GM19328 (cell line): ENCODE data around the gene AKAP13.
"Not testable (repeated sequence)": the region's sequence is repeated elsewhere in the genome, so short reads cannot be mapped to it uniquely, and the experiment has no call there.

ENCODE experiments used
- ATAC-seq: cut with Tn5 transposase; IDR thresholded peaks from one replicate; pipeline ENCODE4 v1.9.1; 2021; ENCODE audit warnings: mild to moderate bottlenecking, moderate library complexity; ENCODE audit not compliant: unreplicated experiment

AKAP13 gene, protein sequence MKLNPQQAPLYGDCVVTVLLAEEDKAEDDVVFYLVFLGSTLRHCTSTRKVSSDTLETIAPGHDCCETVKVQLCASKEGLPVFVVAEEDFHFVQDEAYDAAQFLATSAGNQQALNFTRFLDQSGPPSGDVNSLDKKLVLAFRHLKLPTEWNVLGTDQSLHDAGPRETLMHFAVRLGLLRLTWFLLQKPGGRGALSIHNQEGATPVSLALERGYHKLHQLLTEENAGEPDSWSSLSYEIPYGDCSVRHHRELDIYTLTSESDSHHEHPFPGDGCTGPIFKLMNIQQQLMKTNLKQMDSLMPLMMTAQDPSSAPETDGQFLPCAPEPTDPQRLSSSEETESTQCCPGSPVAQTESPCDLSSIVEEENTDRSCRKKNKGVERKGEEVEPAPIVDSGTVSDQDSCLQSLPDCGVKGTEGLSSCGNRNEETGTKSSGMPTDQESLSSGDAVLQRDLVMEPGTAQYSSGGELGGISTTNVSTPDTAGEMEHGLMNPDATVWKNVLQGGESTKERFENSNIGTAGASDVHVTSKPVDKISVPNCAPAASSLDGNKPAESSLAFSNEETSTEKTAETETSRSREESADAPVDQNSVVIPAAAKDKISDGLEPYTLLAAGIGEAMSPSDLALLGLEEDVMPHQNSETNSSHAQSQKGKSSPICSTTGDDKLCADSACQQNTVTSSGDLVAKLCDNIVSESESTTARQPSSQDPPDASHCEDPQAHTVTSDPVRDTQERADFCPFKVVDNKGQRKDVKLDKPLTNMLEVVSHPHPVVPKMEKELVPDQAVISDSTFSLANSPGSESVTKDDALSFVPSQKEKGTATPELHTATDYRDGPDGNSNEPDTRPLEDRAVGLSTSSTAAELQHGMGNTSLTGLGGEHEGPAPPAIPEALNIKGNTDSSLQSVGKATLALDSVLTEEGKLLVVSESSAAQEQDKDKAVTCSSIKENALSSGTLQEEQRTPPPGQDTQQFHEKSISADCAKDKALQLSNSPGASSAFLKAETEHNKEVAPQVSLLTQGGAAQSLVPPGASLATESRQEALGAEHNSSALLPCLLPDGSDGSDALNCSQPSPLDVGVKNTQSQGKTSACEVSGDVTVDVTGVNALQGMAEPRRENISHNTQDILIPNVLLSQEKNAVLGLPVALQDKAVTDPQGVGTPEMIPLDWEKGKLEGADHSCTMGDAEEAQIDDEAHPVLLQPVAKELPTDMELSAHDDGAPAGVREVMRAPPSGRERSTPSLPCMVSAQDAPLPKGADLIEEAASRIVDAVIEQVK (N-terminal part only)

DNA sequence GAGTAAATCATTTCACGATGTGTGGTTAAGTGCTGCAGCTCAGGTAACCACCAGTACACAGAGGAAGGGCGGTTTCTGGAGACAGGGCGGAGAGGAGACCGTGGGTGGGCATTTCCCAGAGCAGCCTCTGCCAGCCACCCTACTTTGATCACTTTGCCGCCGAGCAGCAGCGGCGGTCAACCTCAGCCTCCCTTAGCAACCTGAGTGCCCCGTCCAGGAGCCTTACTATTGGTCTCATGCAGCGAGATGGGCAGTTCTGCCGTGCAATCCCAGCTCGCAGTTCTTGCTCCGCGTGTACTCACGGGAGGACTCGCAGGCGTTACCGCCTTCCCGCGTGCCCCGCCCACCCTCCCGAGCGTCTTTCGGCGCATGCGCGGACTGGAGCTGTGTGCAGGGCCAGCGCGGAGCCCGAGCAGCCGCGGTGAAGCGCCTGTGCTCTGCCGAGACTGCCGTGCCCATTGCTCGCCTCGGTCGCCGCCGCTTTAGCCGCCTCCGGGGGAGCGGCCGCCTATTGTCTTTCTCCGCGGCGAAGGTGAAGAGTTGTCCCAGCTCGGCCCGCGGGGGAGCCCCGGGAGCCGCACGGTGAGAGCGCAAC, at the start of gene AKAP13:
TSS of gene AKAP13 (plus strand) at position 387 of the 595 bp plus-strand sequence. CDS start 105,118 bp downstream, outside the sequence.
- peak; percentile 85 for ATAC-seq

DNA sequence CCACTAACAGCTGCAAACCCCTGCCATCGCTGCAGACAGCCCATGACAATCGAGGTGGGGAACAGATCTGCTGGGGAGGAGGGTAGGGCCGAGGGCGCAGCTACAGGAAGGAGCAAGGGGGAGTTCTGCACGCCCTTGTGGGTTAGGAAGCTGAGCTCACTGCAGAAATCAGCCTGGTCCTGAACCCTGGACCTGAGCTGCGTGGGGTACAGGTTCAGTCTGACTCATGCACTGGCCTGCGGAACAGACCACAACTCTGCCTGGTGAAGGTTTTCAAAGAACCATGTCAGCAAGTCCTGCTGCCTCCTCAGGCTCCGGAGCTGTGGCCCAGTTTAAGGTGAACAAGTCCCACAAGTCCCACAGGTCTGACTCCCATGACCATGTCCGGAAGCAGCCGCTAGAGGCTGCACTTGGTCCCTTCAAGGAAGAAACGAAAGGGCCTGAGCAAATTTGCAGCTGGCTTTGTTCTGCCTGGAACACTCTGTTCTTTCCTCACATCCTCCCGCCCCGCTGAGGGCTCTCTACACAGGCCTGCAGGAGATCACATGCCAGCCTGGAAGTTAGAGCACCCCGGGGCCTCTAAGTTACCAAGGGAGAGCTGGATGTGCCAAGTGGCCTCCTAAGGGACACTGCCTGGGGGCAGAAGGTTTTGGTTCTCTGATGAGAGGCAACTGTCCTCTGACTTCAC, 49.4 kb upstream of the AKAP13 start:
- peak; percentile 64 for ATAC-seq

GRCh38 chr15:85331655-85332285, 48.6 kb upstream of the AKAP13 start:
- ATAC-seq: no peak

DNA sequence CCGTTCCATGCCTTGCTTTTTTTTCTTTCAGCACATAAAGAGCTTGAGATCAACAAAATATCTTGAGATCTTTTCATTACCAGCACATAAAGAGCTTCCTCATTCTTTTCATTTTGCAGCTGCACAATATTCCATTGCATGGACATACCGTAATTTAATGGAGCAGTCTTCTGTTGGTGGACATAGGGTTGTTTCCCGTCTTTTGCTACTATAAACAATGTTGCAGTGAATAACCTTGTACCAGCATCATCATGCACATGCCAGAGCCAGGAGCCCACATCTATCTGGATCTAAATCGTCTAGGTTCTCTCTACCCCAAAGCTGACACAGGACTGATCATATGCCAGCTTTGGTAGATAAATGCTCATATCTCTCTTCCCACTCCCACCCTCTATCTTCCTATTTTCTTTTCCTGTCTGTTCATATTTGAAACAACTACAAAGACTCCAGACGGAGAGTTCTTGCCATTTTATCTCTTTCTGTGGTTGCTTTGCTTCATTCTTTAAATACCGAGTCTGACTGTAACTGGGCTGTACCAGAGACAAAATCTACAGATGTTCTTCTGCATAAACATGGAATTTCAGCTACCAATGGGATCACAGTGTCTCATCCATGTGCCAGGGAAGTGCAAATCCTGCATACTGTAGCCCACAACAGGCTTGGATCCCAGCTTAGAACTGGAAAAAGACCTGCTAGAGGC, 47.1 kb upstream of the AKAP13 start:
- no peak for ATAC-seq

- ATAC-seq: no peak
Measured at GRCh38 chr15:85334241-85334640, 46.2 kb upstream of the AKAP13 start.

GRCh38 chr15:85335193-85335942, 45.0 kb upstream of the AKAP13 start:
- ATAC-seq: no peak

DNA sequence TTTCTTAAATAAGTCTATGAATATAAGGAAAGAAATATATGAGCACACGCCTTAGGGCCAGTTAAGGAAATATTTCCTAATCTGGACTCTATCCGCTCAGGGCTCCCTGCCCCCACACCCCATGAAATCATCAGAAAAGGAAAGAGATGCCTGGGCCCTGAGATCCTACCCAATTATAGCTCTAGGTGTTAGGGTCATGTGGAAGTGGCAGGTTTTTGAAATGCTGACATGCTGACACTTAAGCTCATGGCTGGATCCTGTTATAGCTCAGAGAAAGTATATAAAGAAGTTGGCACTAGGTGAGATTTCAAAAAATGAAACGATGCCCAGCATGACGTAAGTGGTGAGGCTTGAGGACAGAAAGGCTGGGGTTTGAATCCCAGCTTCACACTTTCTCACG, 43.5 kb upstream of the AKAP13 start:
- ATAC-seq: no peak

DNA sequence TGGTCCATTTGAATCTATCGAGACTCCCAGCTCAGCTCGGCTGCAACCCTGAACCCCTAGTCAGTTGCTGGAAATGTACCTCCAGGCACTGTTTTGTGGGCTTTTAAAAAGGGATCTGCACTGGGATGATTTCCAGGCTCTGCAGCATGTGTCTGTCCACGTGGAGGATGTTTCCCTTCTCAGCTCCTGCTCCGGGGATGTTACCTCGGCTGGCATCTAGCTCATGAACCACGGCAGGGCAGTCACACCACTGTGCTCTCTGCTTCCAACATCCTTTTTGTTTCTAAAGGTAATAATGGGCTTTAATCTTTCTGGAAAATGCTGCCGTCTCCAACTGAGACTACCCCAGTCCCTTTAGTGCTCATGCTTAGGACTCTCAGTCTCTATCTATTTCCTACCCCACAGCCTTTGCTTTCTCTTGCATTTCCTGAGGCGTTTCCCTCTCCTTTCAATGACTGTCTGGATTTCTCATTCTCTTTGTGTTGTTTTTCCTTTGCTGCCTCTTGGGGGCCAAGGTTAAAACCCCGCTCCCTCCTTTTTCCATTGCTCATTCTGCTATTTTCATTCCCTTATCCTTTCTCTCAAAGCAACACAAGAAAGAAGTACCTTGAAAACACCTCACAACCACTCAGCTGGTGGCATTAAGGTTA, 42.9 kb upstream of the AKAP13 start:
- ATAC-seq: no peak

DNA sequence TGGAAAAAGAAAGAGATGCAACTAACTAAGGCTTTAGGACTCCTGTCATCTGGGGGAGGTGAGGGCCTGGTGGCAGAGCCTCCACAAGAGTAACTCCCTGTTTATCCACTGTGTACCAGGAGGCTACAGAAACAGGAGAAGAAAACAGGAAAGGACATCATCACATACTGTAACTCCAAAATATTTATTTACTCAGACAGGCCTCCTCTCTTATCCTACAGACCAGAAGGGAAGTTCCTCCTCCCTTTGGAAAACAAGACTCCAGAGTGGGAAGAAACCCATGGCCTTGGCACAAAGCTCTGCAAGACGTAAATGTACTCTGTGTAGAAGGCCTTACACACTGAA, 40.1 kb upstream of the AKAP13 start:
- ATAC-seq: no peak

GRCh38 chr15:85340852-85341251, 39.6 kb upstream of the AKAP13 start:
- no peak for ATAC-seq

DNA sequence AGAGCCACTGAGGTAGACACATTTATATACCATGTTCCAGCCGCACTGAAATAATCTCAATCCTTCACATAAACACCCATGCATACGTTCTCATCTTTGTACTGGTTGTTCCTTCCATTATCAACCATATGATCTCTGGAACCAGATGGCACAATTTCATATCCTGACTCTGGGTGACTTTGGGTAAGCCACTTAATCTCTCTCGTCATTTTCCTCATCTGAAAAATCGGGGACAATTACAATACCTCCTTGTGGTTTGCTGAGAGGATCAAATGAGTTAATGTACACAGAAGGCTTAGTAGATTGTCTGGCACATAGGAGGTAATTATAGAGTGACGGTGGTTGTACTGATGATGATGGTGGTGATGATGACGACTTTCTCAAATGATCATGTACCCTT, 38.2 kb upstream of the AKAP13 start:
- ATAC-seq: not testable (repeated sequence)

- not testable (repeated sequence) for ATAC-seq
Measured at GRCh38 chr15:85343443-85343842, 37.0 kb upstream of the AKAP13 start.

DNA sequence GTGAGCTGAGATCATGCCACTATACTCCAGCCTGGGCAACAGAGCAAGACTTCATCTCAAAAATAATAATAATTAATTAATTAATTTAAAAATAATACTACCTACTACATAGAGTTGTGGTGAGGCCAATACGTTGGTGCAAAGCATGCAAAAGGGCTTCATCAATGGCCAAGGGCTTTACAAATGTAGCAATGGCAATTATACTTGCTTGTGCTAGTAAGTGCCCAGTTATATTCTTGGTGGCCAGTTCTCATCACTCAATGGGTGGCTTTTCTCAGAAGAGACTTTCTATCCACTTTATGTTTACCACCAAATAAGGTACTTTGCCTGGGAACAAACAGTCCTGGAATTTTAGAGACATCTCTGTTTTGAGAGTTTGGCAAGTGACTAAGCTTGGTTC, 36.2 kb upstream of the AKAP13 start:
- ATAC-seq: not testable (repeated sequence)

DNA sequence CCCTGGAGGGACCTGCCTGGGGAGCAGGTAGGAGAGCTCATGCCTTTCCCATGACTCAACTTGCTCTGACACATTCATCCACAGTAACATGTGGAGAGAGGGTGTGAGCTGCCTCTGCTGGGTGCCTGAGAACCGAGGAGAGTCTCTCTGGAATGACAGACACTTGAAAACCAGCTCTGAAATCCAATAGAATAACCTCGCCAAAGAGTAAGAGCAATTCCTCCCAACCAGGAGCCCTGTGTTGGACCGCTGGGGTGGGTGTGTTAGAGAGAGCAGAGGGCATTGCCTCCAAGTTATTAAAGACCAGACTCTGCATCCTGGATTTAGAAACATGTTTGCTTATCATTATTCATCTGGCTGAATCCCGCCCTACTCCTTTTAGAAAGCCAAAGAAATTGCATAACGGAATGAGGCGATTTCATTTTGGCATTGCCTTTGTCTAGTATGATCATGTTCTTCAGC, 35.7 kb upstream of the AKAP13 start:
- ATAC-seq: not testable (repeated sequence)

GRCh38 chr15:85345196-85345918, 35.0 kb upstream of the AKAP13 start:
- ATAC-seq: not testable (repeated sequence)

GRCh38 chr15:85346462-85347084, 33.8 kb upstream of the AKAP13 start:
- not testable (repeated sequence) for ATAC-seq
